ENCODE measurements around the gene CCDC81. TPM values are rescaled to one million over a fixed set of nuclear protein-coding genes. Genes with fewer than 3 reads are reported as not detected.

Gene CCDC81
- total RNA-seq, 1 donor from 2014 or later = 64.3 TPM

- DNase-seq (ENCODE audit: low spot score) = no peak
Measured at GRCh38 chr11:86440305-86440716, 65.6 kb downstream of the CCDC81 start.

- DNase-seq (ENCODE audit: low spot score) = no peak
Measured at GRCh38 chr11:86440843-86441242, 66.2 kb downstream of the CCDC81 start.

GRCh38 chr11:86442420-86442819 is 67.7 kb downstream of the CCDC81 start:
- no peak for DNase-seq (ENCODE audit: low spot score)

GRCh38 chr11:86442827-86443226 is 68.1 kb downstream of the CCDC81 start:
- DNase-seq (ENCODE audit: low spot score) = no peak

GRCh38 chr11:86443415-86443814 is 68.7 kb downstream of the CCDC81 start:
- no peak for DNase-seq (ENCODE audit: low spot score)

- DNase-seq (ENCODE audit: low spot score) = no peak
Measured at GRCh38 chr11:86444981-86445380, 70.3 kb downstream of the CCDC81 start.

DNA sequence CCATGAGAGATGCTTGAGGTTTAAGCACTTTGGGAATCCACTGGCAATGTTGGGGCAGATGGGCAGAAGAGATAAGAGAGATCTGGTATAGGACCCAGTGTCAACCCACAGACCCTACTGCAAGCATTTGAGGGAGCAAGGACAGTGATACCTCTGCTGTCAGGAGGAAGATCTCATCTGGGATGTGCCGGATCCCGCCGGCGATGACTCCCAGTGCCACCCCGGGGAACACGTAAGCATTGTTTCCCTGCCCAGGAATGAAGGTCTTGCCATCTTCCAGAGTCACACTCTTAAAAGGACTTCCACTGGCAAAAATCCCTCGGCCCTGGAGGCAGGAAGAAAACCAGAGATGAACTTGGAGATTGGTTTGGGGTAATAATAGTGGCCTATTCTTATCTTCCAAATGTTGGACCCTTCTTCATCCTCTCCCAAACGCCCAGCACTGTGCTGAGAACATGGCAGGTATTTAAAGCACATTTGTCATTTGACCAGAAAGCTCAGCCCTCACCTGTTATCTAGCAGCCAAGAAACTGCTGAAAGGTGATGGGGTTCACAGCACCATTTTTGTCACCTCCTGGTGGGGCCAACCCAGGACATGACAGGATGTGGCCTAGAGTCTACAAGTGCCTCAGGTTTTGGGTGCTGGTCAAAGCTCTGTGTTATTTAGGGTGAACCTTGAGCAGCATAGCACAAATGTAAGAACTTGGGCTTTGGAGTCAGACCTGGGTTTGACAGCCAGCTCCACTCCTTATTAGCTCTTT is 71.7 kb downstream of the CCDC81 start:
- no peak for DNase-seq (ENCODE audit: low spot score)

DNA sequence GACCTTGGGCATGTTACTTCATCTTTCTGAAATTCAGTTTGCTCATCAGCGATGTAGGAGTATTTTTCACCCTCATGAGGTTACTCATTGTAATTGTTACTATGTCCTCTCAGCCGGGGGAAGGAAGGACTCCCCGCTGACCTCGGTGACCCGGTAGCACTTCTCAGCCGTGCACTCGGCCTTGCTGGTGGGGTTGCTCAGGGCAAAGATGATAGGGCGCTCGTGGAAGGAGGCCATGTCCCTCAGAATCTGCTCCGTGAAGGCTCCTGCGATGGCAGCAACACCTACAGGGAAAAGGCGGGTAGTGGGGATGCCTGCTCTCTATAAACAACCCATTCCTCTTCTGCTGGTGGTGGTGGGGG is 72.2 kb downstream of the CCDC81 start:
- no peak for DNase-seq (ENCODE audit: low spot score)

- no peak for DNase-seq (ENCODE audit: low spot score)
Measured at GRCh38 chr11:86447763-86448480, 73.2 kb downstream of the CCDC81 start.

GRCh38 chr11:86449993-86450629 is 75.4 kb downstream of the CCDC81 start:
- DNase-seq (ENCODE audit: low spot score) = no peak

GRCh38 chr11:86453290-86454030 is 78.8 kb downstream of the CCDC81 start:
- DNase-seq (ENCODE audit: low spot score) = no peak

- DNase-seq (ENCODE audit: low spot score) = peak; percentile 88
Measured at GRCh38 chr11:86456075-86456939, 81.6 kb downstream of the CCDC81 start.

GRCh38 chr11:86458294-86459001 is 83.8 kb downstream of the CCDC81 start:
- DNase-seq (ENCODE audit: low spot score) = no peak

- DNase-seq (ENCODE audit: low spot score) = no peak
Measured at GRCh38 chr11:86459002-86459385, 84.3 kb downstream of the CCDC81 start.

DNA sequence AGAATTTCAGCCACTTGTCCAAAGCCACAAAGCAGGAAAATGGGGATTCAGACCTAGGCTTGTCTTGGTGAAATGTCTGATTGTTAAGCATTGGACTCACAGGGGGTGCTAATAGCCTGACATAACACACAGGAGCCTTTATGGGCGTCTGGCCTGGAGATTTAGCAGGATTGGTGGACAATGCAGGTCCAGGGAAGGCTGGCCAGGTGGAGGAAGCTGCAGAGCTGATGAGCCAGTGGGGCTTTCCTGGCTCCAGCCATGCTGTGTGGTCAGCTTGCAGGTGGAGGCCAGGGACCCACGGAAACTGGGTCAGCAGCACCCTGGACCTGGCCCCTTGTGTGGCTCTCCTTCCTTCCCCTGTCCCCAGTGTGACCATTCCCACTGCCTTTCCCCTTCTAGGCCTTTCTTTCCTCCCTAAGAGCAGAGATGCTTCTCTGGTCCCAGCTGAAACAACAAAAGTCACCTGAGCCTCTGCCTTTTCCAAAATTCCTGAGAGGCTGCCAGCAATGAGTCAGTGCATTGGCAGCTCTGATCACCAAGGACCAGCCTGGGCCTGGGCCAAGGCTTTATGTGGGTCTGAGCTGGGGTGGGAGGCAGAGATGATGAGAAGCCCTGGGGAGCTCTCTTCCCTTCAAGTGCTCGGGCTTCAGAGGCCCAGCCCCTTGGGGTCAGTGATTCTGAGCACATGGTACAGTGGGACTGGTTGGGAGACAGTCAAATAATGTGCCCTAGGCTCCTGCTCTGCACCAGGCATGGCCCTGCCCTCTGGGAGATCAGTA is 85.2 kb downstream of the CCDC81 start:
- peak; percentile 54 for DNase-seq (ENCODE audit: low spot score)

DNA sequence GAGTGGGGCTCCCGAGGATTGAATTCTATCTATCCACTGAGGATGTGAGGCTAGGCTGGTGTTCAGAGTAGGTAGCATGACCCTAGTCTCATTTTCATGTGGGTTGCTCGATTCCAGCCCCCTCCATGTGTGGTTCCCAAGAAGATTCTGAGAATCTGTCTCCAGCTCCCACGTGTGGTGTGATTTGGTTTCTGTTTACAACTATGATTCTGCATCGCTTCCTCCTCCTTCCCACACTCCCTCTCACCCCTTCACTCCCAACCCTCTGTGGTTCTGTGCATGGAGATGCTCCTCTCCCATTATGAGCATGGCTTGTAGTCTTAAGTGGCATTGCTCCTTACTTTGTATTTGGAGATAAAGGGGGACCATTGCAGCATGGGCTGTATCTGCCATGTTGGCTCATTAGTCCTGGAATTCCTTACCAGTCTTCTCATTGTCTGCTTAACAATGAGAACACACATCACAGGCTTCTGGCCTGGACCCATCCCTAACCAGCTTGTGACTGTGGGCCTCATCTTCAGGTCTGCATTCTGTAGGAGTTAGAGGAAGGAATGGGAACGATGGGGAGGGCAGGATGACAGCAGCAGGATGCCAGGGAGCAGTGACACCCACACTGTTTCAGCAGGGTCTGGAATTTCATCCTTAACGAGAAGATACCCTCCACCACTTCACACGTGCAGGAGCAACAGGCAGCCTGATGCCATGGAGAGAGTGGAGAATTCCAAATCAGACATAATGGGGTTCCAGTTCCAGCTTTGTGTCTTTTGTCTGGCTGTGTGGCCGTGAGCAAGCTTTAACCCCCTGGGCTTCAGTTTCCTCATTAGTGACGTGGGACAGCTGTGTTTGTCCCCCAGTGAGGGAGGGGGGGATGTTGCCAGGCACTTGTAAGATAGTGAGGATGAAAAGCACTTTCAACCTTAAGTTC is 86.0 kb downstream of the CCDC81 start:
- no peak for DNase-seq (ENCODE audit: low spot score)

DNA sequence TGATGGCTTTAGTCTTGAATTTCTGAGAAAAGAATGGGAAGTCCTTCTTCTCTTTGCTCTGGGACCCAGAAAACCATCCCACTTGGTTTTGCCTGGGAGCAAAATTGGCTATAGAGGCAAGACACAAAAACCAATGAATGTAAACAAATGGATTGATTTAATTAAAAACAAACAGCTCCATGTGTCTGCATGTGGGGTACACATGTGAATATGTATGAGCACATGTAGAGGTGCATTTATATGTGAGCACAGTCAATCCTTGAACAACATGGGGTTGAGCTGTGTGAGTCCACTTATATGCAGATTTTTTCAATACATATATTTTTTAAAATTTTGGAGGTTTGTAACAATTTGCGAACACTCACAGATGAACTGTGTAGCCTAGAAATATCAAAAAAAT is 87.2 kb downstream of the CCDC81 start:
- DNase-seq (ENCODE audit: low spot score) = no peak

GRCh38 chr11:86463120-86463519 is 88.4 kb downstream of the CCDC81 start:
- DNase-seq (ENCODE audit: low spot score) = no peak

DNA sequence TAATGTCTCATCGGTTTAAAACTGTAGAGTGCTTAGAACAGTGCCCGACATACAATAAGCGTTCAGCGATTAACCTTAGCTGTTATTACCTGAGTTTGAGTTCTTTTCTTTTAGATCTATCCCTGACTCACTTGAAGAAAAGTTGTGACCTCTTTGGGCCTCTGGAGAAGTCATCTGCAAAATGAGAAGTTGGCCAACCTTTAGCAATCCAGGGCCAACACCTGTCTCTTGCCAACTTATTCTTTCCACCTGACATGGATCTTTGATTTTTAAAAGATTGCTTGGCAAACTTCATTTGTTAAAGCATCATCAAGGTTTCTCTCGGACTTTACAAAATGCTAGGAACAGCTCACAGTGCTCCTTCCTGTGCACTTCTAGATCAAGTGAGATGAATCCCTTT is 89.3 kb downstream of the CCDC81 start:
- DNase-seq (ENCODE audit: low spot score) = no peak
